Measurements from ENCODE around the gene TMEM120B.

DNA sequence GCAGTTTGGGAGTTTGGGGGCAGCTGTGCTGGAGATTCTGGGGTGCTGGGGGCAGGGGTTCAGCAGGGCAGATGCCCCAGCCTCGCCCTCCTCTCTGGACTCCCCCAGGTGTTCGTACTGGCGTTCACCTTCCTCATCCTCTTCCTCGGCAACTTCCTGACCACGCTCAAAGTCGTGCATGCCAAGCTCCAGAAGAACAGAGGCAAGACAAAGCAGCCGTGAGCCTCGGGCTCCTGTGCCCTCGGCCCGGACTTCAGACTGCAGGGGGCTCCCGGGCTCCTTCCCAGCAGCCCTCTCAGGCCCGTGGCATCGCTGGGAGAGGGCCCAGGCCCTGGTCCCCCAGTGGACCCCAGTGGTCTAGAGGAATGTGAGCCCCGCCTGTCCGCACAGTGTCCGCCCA lies 62.9 kb downstream of the TMEM120B start:
- TF ChIP-seq, protein P1, sequence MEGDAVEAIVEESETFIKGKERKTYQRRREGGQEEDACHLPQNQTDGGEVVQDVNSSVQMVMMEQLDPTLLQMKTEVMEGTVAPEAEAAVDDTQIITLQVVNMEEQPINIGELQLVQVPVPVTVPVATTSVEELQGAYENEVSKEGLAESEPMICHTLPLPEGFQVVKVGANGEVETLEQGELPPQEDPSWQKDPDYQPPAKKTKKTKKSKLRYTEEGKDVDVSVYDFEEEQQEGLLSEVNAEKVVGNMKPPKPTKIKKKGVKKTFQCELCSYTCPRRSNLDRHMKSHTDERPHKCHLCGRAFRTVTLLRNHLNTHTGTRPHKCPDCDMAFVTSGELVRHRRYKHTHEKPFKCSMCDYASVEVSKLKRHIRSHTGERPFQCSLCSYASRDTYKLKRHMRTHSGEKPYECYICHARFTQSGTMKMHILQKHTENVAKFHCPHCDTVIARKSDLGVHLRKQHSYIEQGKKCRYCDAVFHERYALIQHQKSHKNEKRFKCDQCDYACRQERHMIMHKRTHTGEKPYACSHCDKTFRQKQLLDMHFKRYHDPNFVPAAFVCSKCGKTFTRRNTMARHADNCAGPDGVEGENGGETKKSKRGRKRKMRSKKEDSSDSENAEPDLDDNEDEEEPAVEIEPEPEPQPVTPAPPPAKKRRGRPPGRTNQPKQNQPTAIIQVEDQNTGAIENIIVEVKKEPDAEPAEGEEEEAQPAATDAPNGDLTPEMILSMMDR (IDR thresholded peaks at IDR 0.05): no peak
- no peak for TF ChIP-seq ZFX (IDR thresholded peaks at IDR 0.05; ENCODE audit: borderline replicate concordance)

Data from 22Rv1 (cell line).